K562 (cell line): ENCODE results near the gene ZC3H6. TPM values are rescaled to one million over a fixed set of nuclear protein-coding genes. Genes with fewer than 3 reads are reported as not detected.
A peak's percentile ranks its signal among the peaks of the same experiment; 100 is the strongest.

Source experiments
- ASH1L ChIP-seq: fragments of 450-650 bp; IDR thresholded peaks from 2 replicates; pipeline ENCODE4 v1.6.1; 2018; ENCODE audit warnings: borderline replicate concordance, mild to moderate bottlenecking, low read depth; ENCODE audit not compliant: partially characterized antibody
- ATF3 ChIP-seq, 2 experiments: fragments of 450-650 bp in 1 of 2; sonication (generic) in 1 of 2; formaldehyde crosslinking in 1 of 2; IDR thresholded peaks in 1 of 2; conservative IDR thresholded peaks in 1 of 2; 2 replicates each; pipeline versions ENCODE4 v1.6.1 to v1.8.1; 2016 to 2023; ENCODE audit warnings: mild to moderate bottlenecking in 2 of 2, moderate library complexity in 2 of 2, inconsistent platforms in 1 of 2, missing genetic modification reagents in 1 of 2
- BACH1 ChIP-seq: fragments of 200-800 bp; sonication (Bioruptor generic); IDR thresholded peaks from 2 replicates; pipeline ENCODE4 v1.6.1; 2016; ENCODE audit warnings: missing genetic modification characterization, missing compliant biosample characterization
- HDAC2 ChIP-seq: fragments of 450-650 bp; IDR thresholded peaks from 2 replicates; pipeline ENCODE4 v1.6.1; 2016; ENCODE audit warnings: mild to moderate bottlenecking
- HDAC6 ChIP-seq: IDR thresholded peaks from 2 replicates; pipeline ENCODE4 v1.6.1; 2012; ENCODE audit warnings: low read depth, mild to moderate bottlenecking, control low read depth, inconsistent platforms, low read length, moderate library complexity
- HNRNPUL1 ChIP-seq: fragments of 200-400 bp; formaldehyde crosslinking; IDR thresholded peaks from 2 replicates; pipeline ENCODE4 v1.6.1; 2017; ENCODE audit warnings: low read length
- ILF3 ChIP-seq: fragments of 450-650 bp; IDR thresholded peaks from 2 replicates; pipeline ENCODE4 v1.6.1; 2018; ENCODE audit warnings: antibody characterized with exemption, mild to moderate bottlenecking, moderate library complexity, borderline replicate concordance
- IRF9 ChIP-seq: fragments of 450-650 bp; IDR thresholded peaks from 2 replicates; pipeline ENCODE4 v1.6.1; 2016; ENCODE audit warnings: missing biosample characterization, missing genetic modification characterization
- MCM5 ChIP-seq: fragments of 450-650 bp; IDR thresholded peaks from 2 replicates; pipeline ENCODE4 v1.6.1; 2016; ENCODE audit warnings: low read depth
- PATZ1 ChIP-seq: fragments of 250-450 bp; sonication (Bioruptor Pico); IDR thresholded peaks from 2 replicates; pipeline ENCODE4 v1.5.0; 2020; ENCODE audit warnings: mild to moderate bottlenecking, borderline replicate concordance
- TCF15 ChIP-seq: fragments of 250-450 bp; sonication (Bioruptor Pico); IDR thresholded peaks from 2 replicates; pipeline ENCODE4 v1.8.0; 2022; ENCODE audit warnings: moderate library complexity, mild to moderate bottlenecking, inconsistent platforms
- THAP12 ChIP-seq: fragments of 250-450 bp; sonication (Bioruptor Pico); IDR thresholded peaks from 2 replicates; pipeline ENCODE4 v1.9.0; 2021; ENCODE audit warnings: mild to moderate bottlenecking, inconsistent platforms
- TSC22D4 ChIP-seq: fragments of 450-650 bp; IDR thresholded peaks from 2 replicates; pipeline ENCODE4 v1.6.1; 2016; ENCODE audit warnings: missing genetic modification characterization, missing biosample characterization, control low read depth
- ZNF347 ChIP-seq: fragments of 450-650 bp; formaldehyde crosslinking; IDR thresholded peaks from 2 replicates; pipeline ENCODE4 v1.4.0; 2020; ENCODE audit warnings: low read depth, mild to moderate bottlenecking, moderate library complexity
- ZNF41 ChIP-seq: fragments of 250-450 bp; sonication (Bioruptor Pico); conservative IDR thresholded peaks from 2 replicates; pipeline ENCODE4 v1.4.0; 2020; ENCODE audit warnings: mild to moderate bottlenecking
- ZNF436 ChIP-seq: fragments of 250-450, 450-650 bp; sonication (Bioruptor Pico); formaldehyde crosslinking; IDR thresholded peaks from 2 replicates; pipeline ENCODE4 v1.7.0; 2020; ENCODE audit warnings: mild to moderate bottlenecking
- ZNF644 ChIP-seq: fragments of 200-800 bp; sonication (Bioruptor generic); IDR thresholded peaks from 2 replicates; pipeline ENCODE4 v1.6.1; 2016; ENCODE audit warnings: low read depth, missing genetic modification characterization, missing compliant biosample characterization
- polyA plus RNA-seq, 8 experiments: library from polyadenylated mRNA; depleted of rRNA in 4 of 8; stranded (reverse) in 5 of 8; unstranded in 3 of 8; fragments of >200 nt; fragmentation: Nextera tagmentation in 2 of 8; fragmentation: Illumina TruSeq in 1 of 8; extraction: Ambion mirVana in 2 of 8; extraction: Trizol in 1 of 8; gene quantifications; 2 replicates each; pipeline versions ENCODE4 v1.2.1 to v1.2.3, GENCODE V29; 2011 to 2014; ENCODE audit warnings: inconsistent platforms in 1 of 8, missing spikeins in 1 of 8
- total RNA-seq, 7 experiments: library from RNA; depleted of rRNA in 6 of 7; stranded (reverse); fragments of >200 nt in 6 of 7; fragmentation: Illumina TruSeq in 2 of 7; extraction: Trizol in 2 of 7; gene quantifications; 2 replicates each; pipeline versions ENCODE4 v1.2.1 to v1.2.3, GENCODE V29; 2011 to 2021; ENCODE audit warnings: low replicate concordance in 1 of 7

The ZC3H6 gene
- total and polyA plus RNA-seq, 9 of the 15 experiments (the other 6 are each of a cell fraction or from before 2014, with no cell fraction given): 0.45 to 1.9 (median 1.5) TPM

GRCh38 chr2:112254466-112255240 lies 20.7 kb upstream of the ZC3H6 start, which contains the start of gene ZC3H8 (continued):
- TF ChIP-seq ZNF644 (no peak), ASH1L (no peak), HDAC6 (no peak), IRF9 (tag) (no peak), ATF3 (IDR thresholded peaks at IDR 0.05) (no peak), ATF3 (CRISPR knock-in tag; conservative IDR thresholded peaks at IDR 0.05) (peak; percentile 55; the same call in 1 of the 2 replicates), MCM5 (no peak), TCF15 (no peak), BACH1 (no peak), HDAC2 (no peak; the same call in 1 of the 2 replicates), ILF3 (no peak), THAP12 (no peak), HNRNPUL1 (no peak), ZNF347 (CRISPR knock-in tag) (no peak), ZNF41 (CRISPR knock-in tag) (0 out of 2 replicates have a peak, but pooled peaks have one; percentile 51), ZNF436 (no peak), TSC22D4 (tag) (no peak), PATZ1 (CRISPR knock-in tag) (no peak)
